Fibroblast of skin of right quadriceps (primary cell): ENCODE results near the gene CMSS1.
A peak's percentile ranks its signal among the peaks of the same experiment; 100 is the strongest.

Experiments used
- DNase-seq: peaks from one replicate; pipeline ENCODE4 v3.0.0-alpha.2; 2013

CMSS1 gene

DNA sequence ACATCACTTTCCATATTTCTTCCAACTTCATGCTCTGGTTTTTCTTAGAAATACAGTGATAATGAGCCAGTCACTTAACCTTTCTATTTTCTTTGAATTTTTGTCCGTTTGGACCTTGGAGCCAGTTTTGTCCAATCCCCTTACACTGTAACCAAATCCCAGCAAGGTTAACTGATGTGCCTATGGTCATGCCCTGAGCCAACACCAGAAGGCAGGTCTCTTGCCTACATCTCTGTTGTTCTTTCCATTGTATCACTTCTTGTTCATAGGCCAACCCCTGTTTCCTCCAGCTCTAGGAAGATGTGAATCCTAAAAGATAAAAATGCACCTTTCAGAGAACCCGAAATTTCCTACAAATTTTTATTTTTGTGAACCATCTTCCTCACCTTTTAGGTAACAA, 122.7 kb downstream of the CMSS1 start:
- no peak for DNase-seq

DNA sequence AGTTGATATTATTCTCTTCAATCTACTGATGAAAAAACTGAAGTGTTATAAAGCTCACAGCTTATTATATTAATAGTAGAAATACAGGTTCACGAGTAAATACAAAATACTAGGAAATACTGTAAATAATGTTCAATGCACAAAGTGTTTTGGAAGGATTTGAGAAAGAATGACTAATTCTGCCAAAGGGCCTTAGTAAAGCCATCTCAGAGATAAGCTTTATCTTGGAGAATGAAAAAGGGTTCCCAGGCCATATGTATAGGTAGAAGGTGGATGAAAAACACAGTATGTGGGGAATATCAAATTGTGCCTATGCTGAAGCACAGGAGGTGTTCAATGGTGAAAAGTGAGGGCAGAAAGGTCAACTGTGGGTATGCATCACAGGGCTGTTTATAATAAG, 123.5 kb downstream of the CMSS1 start:
- no peak for DNase-seq

DNA sequence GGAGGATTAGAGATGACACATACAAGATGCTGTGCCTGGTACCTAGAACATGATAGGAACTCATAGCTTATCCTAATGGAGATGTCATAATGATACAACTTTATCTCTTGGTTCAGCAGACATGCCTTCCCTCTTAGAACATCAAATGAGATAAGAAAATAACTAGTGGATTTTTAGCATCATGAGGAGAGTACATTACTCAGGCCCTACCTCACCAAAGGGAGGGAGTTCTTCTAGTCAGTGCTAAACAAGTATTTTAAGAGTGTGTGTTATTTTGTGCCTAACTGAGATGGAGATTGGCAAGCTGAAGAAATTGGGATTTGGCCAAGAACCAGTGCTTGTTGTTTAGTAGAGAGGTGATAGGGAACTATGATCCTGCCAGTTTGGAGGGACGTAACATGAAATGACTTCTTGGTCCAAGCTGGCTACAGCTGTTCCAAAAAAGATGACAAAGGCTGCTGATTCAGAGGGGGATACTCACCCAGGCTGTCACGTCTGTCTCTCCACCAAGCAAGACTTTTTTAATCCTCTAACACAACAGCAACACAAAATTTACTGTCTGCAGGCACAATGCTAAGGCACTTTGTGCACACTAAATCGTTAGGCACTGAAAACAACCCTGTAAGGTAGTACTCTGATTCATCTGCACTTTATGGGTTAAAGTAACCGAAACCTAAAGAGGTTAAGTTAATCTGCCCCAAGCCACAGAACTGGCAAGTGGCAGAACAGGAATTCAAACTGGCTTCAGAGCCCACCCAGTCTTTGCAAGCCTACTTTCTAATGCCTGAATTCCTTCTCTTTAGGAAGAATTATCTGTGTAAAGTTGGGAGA, 126.5 kb downstream of the CMSS1 start:
- DNase-seq = no peak

DNA sequence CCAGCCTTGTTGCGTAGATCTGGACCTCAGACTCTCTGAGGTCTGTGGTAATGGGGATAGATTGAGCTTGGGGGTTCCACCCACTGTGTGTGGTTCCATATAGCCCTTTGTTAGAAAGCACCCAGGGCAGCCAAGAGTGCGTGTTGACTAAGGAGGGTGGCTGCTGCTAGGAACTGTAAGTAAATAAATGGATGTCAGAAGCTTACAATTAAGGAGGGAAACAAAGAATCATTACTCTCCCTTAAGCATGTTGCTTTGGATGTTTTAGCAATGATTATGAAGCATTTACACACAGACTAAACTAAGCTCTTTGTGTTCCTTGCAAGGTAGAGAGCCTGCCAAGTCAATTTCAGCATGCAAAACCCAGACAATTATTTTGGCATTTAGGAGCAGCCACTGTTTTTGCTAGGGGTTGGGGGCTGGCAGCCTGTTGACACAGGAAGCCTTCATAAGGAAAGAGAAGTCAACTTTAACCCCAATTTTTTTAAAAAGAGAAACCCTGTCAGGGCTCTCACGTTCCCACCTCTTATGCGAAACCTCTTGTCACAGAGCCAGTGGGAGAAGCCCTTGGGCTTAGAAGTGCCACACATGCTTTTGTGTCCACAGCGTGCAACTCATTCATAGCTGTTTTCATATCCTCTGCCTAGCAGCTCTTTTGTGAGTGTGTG, 127.8 kb downstream of the CMSS1 start:
- peak; percentile 54 for DNase-seq

DNA sequence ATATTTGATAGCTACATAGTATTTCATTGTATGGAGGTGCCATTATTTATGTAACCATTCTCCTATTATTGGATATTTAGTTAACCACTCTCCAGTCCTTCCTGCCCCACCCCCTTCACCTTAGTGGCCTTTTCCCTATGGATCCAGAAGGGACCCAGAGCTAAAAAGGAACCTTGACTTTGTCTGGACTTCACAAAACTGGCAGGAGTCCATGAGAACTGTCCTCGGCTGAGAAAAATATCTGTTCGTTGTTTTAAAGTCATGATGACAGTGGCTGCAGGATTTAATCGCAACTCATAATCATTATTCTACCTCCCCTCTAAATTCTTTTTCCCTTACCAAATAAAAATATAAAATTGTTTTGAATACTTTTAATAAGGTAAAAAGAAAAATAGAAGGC, 129.7 kb downstream of the CMSS1 start:
- DNase-seq = no peak

DNA sequence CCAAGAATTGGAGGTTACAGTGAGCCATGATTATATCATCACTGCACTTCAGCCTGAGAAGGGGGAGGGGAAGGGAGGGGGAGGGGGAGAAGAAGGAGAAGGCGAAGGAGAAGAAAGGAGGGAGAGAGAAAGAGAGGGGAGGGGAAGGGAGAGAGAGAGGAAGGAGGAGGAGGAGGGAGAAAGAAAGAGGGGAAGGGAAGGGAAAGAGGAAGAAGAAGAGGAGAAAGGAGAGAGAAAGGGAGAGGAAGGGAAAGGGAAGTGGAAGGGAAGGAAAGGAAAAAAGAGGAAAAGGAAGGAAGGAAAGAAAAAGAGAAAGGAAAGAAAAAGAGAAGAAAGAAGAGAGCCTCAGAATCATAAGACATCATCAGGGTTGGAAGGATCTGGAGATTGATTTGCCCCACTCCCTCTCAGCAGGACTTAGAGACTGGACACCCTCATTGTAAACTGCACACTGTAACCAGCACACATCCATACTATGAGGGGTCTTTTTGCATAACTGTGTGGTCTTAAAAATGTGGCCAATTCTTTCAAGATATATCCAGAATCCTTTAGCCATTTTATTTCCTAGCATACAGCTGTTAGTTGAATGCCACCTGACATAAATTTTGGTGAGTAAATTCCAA, 130.9 kb downstream of the CMSS1 start:
- no peak for DNase-seq

DNA sequence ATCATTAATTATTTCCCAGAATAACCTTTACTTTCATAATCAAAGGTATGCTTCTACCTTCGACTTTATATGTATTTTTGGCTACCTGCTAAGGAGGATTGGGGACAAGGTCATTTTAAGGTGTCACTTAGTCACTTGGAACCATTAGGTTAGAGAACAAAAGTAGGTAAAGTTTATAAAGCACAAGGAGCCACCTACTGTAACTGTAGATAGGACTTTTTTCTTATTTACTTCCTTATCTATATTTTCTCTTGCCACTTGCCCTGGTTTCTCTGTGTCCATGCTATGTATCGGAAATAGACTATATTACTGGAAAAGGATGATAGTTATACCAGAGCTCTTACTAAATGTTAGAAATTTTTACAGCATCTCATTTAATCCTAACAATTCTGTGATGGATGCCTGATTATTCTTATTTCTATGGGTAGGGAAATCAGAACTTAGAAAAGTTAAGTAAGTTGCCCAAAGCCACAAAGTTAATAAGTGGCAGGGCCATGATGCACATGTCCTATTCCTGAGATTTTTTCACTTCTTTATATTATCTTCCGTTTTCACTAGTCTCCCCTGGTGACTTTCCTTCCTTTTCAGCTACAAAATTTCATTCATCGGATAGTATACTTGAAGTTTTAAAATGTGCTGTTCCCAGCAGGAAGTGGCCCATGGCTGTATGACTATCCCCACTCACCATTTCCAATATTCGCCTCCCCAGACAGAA, 132.5 kb downstream of the CMSS1 start:
- no peak for DNase-seq

DNA sequence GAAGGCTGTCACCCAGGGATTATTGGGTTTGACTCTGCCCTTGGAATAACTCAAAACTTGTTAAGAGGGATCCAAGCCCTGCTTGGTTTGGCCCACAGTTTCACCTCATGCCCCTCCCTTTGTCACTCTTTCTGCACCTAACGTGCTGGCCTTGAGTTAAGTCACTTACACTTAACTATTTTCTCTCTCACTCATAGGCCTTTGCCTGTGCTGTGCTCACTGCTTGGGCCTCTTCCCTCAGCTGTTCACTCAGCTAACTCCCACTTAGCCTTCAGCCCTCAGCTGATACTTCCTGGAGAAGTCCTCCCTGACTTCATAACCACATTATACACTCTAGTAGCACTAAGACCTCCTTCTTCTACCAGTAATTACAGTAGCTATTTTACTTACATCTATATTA, 133.3 kb downstream of the CMSS1 start:
- no peak for DNase-seq

DNA sequence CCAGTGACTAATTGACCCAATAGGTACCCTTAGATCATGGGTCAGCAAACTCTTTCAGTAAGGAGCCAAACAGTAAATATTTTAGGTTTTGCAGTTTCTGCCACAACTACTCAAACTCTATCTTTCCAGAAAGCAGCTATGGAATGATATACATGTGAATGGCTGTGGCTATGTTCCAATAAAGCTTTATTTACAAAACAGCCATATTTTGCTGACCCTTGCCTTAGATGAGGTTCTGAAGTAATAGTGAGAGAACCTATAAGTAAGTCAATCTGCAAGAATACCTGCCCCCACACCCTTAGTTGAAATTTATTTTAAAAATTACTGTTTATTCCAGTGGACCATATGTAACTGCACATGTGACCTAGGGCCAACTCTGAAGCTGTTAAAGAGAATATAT, 134.0 kb downstream of the CMSS1 start:
- DNase-seq = peak; percentile 36

DNA sequence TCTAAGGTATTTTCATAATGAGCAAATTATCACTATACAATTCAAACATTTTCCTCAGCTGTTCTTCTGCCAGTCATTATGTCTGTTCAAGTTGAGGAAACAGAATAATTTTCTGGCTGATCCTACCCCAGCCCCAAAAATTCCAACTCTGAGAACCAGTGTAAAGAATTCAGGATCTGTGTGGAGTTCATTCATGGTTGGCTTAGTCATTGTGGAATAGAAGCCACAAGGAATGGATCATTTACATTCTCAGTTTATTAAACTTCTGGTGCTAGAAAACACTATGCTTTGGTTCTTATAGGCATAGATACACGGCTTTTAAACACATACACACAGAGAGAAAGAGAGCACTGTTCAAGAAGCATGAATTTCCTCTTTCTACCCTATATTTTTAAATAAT, 134.6 kb downstream of the CMSS1 start:
- DNase-seq = peak; percentile 93

DNA sequence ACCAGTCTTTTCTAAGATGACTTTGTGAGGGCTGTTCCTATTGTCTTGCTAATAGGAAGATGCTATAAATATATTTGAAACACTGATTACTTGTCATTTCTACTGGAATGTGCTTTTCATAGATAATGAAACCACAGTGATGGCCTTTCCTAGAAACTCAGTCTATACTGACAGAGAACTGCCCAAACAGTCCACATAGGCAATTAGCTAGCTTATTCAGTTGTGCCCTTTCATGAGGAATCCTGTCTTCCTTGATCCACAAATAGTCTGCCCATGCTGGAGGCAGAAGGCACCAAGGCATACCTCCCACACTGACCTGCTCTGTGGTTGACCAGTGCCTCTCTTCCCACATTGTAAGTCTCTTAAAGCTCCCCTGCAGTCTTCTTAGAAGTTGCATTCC, 135.9 kb downstream of the CMSS1 start:
- no peak for DNase-seq

DNA sequence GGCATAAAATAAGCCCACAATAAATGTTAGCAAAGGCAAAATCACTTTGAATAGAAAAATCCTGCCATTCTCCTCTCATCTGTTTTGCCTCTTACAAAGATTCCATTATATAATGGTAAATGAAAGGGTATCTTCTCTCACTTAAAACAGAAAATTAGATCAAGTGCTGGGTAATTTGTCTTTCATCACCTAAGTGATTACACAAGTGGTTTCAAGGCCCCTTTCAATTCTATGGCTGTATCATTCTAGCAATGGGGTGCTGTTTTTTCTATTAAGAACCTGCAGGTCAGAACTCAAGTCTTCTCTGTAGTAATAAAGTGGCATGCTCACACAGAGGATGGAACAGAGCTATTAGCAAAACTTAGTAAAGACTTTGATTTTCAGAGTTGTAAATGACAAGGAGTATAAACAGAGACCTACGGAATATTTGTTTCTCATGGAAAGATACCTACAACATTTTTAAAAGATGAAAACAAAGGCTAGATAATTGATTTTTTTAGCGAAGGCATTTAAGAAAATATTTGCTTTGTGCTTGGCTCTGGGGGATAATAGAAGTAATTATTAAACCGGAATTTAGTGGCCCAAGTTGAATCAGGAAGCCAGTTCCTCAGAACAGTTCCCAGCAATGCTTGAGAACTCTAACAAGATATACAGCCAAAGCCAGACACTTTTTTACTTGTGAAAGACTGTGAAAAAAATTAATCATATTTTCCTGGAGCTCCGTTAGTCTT, 137.4 kb downstream of the CMSS1 start:
- DNase-seq = no peak

DNA sequence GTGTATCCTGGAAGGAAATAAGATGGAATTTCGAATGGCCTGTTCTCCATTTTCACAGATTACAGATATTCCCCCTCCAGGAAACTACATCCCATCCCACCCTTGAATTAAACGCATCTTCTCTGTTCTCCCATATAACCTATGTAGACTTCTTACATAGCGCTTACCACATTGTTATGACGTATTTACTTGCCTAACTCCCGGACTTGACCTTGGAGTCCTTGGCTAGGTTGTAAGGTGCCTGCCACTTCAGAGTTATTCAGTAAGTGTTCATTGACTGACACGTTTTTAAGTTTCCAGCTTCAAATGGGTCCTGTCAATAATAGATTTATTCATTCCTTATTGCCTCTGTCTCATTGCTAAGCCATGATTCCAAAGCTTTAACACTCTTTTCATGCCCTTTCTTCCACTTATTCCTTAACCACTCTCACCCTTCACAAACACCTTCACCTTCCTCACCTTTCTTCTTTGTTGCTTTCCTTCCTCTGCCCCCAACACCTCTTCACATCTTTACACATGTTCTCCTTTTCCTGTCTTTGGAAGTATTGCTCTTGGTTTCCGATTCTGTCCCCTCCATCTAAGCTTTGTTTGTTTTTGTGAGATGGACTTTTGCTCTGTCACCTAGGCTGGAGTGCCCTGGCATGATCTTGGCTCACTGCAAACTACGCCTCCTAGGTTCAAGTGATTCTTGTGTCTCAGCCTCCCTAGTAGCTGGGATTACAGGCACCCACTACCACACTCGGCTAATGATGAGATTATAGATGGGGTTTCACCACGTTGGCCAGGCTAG, 138.3 kb downstream of the CMSS1 start:
- no peak for DNase-seq

DNA sequence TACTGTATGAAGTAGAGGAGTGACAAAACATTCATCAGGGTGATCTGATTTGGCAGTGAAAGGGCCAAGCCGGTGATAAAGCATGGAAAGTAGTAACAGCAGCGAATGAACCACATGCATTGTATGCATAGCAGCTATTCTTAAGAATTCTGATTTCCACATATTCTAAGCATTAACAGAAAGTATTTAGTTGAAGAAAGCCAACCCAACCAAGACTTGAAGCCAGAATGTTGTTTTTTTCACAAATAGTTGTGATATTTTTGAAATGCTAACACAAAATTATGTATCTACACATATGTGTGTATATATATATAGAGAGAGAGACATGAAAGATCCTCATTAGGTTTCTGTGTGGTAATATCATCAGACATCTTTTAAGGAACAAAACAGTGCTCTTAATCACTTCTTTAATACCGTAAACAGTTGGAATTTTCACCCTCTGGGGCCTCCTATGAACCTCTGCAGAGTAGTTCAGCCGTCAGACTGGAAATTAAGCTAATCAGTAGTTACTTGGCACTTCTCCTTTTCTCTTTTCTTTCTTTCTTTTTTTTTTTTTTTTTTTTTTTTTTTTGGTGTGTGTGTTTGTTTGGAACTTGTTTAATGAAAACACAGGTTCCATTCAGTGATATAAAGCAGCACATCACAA, 139.6 kb downstream of the CMSS1 start:
- peak; percentile 64 for DNase-seq

DNA sequence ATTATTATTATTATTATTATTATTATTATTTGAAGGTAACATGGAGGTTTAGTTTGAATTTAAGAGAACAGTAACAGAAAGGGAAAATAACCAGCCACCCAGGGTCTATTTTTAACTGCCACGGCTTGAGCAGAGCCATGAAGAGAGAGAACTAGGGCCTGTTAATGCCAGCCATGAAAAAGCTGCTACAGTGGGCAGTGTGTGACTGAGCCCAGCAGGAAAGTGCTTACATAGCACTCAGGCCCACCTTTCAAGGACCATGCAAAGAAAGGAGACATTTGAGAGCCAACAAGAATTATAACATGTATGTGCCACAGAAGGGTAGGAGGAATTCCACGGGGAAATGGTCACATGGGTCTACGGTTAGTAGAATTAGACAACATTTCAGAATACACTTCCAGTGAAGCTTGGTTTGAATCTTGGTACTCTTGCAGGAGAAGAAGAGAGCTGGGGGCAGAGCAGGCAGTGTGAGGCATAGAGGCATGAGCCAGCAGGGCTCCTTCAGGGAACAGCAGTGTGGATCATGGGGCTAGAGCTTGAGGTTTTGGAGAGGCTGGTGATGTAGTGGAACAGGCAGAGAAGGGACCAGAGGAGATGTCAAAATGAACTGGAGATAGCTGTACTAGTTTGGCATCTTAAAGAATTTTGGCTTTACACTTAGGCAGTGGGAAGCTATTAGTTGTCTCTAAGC, 140.7 kb downstream of the CMSS1 start:
- DNase-seq = no peak

DNA sequence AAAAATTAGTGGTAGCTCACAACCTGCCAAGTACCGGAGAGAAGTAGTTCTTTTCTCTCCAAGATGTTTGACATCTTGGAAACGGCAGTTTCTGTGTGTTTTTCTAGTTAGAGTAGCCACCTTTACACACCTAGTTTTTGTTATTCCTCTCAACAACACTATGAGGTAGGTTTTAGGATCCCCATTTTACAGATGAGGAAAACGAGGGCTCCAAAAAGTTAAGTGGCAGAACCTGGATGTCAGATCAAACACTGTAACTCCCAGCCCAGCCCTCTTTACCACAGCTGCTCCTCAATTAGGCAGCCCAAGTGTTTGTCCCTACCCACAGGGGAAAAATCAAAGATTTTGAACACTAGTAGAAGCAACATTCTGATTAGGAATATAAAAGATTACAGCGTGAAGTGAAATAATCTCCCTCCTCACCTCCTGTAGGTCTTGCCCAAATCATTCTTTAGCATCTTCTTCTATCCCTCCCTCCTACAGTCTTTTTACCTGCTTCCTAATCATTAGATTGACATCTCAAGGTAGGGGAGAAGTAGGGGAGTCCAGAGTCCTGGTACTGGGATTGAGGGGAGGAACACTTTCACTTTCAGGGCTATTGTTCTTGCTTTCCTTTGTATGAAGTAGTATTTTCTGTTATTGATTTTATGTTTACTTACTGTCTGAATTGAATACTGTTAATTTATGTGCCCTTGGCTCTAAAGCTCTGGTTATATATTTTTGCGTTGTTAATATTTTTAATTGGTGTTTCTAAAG, 142.6 kb downstream of the CMSS1 start:
- no peak for DNase-seq

DNA sequence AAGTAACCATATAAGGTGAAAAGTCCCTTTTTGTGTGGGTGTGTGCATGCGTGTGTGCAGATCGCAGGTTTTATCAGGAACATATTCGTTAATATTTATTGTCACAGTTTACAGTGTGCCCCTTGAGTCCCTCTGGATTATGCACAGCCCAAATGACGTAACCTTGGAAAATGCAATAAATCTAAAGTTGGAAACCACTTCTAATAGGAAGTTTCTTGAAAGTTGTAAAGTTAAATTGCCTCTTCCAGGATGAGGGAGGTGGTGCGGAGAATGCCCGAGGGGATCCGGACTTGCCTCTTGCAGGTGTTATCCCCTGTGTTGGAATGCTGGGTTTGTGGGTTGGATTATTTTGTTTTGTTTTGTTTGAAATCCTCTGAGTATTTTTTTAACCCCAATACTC, 143.3 kb downstream of the CMSS1 start:
- peak; percentile 77 for DNase-seq

DNA sequence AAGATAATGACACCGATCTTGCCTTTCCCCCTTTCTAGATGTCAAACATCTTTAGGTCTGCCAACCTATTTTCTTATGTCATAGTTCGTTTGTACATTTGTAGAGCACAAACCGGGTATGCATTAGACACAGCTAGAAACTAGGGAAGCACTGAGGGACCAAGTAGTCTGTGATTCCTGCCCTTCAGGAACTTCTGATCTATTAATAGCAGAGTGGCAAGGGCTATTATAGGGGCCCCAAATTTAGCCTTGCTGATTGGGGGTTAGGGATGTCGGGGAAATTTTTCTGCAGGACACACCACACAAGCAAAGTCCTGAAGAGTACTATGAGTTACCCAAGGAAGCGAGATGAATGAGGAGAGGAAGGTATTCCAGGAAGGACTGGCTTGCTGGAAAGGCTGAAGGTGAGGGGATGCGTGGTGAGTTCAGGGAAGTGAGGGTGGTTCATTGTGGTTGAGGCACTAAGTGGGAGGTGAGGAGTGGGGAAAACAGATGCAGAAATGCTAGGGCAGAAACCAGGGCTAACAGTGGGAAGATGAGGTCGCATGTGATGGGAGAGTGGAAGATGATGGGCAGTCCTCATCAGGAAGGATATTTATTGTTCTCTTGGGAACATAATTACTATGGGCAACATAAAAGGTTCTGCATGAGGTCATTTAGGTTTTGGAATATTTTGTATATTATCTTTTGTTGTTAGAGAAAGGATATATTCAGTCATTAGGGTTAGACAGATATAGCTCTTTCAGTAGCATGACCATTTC, 144.3 kb downstream of the CMSS1 start:
- DNase-seq = no peak

DNA sequence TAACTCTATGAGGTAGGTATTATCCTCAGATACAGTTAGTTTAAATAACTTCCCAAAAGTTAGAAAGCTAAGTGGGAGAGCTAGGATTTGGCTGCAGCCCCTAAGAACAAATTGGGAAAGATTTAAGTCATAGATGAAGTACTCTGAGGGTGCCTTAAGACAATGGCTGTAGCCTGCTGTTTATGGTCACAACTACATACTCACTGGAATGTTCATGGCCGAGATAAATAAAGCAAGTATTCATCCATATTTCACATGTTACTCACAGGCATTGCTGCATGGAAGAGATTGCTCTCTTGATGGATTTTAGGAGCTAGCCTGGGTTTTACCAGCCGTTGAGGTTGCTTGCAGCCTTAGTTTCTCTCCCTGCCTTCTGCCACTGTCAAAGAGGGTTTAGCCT, 145.0 kb downstream of the CMSS1 start:
- peak; percentile 87 for DNase-seq
